Measurements from ENCODE around the gene SURF4. TPM values are rescaled to one million over a fixed set of nuclear protein-coding genes. Genes with fewer than 3 reads are reported as not detected.

The SURF4 gene
- polyA plus RNA-seq, 1 experiment: 296 TPM

- DNase-seq (ENCODE audit: low read depth, low spot score): no peak
- CTCF ChIA-PET: no interaction called here
- no peak within 1 kb of the TSS for H3K4me3 ChIP-seq (ENCODE audit: low read depth, low read length)
Observed at GRCh38 chr9:133421615-133422542, 46.0 kb upstream of the SURF4 start, which contains the start of gene ADAMTS13. ADAMTS13 (plus strand) TSS chr9:133422367; CDS start chr9:133422444, 77 bp downstream.

DNA sequence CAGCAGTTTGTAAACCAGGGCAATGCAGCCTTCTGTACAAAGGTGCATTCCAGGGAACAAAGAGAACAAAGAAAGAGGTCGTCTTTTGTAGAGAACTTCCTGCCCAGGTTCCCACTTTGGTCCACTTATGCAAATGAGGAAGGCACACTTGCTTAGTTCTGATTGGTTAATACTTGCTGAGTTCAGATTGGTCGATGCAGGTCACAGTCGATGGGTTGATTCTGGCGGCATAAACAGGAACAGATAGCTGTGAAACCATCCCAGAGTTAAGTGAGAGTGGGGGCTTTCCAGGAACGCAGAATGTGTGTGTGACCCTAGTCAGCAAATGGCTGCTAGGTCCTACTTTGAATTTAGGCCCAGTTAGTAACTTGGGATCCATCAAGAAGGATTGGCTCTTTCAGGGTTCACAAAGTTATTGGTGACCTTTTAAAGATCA, 44.5 kb upstream of the SURF4 start:
- Histone ChIP-seq H3K9me3 (ENCODE audit: control insufficient read depth, insufficient read depth, low read length) (peaks cover 2% of the 10 kb centered on the region; the same call in 1 of the 2 replicates), H3K27me3 (ENCODE audit: control insufficient read depth, insufficient read depth, low read length) (peaks cover 5% of the 10 kb centered on the region), H3K27ac (ENCODE audit: low read depth, low read length) (no peak overlapping the region), H3K4me3 (ENCODE audit: low read depth, low read length) (no peak overlapping the region)
- DNase-seq (ENCODE audit: low read depth, low spot score): no peak
- TF ChIP-seq CTCF (IDR thresholded peaks at IDR 0.05; ENCODE audit: low read depth, low read length): no peak
- ChIA-PET CTCF (no interaction called here), POLR2A (no interaction called here)

More at GRCh38 chr9:133421615-133422542, 46.0 kb upstream of the SURF4 start, which contains the start of gene ADAMTS13:
- POLR2A ChIA-PET: no interaction called here
- peak; percentile 35 for TF ChIP-seq CTCF (IDR thresholded peaks at IDR 0.05; ENCODE audit: low read depth, low read length)
- H3K27ac ChIP-seq (ENCODE audit: low read depth, low read length): no peak within 1 kb of the TSS
- peaks cover 12% of the 10 kb centered on the region for H3K27me3 ChIP-seq (ENCODE audit: control insufficient read depth, insufficient read depth, low read length)
- peaks cover 2% of the 10 kb centered on the region; the same call in 1 of the 2 replicates for H3K9me3 ChIP-seq (ENCODE audit: control insufficient read depth, insufficient read depth, low read length)

DNA sequence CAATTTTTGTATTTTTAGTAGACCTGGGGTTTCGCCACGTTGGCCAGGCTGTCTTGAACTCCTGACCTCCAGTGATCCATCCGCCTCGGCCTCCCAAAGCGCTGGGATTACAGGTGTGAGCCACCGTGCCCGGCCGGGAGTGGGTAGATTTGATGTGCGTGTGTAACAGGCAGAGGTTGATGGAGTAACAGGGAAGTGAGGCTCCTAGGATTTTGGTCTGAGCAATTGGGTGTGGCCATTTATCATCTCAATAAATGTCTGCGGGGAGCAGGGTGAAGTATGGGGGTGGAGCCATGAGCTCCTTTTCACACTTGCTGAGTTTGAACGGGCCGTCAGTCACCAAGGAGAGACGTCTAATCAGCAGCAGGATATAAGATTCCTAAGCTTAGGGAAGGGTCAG, 43.1 kb upstream of the SURF4 start:
- Histone ChIP-seq H3K9me3 (ENCODE audit: control insufficient read depth, insufficient read depth, low read length) (peaks cover 2% of the 10 kb centered on the region; the same call in 1 of the 2 replicates), H3K4me3 (ENCODE audit: low read depth, low read length) (peak overlapping the region; percentile 83; the same call in 1 of the 2 replicates), H3K27ac (ENCODE audit: low read depth, low read length) (no peak overlapping the region), H3K27me3 (ENCODE audit: control insufficient read depth, insufficient read depth, low read length) (no peaks in the 10 kb centered on the region)
- ChIA-PET CTCF (no interaction called here), POLR2A (interaction anchor here (0.6 to 1.2 kb wide), 3 partner anchors 9 to 45 kb away, joined by 3 read pairs; no protein-coding TSS in a partner anchor)
- TF ChIP-seq CTCF (IDR thresholded peaks at IDR 0.05; ENCODE audit: low read depth, low read length): no peak
- no peak for DNase-seq (ENCODE audit: low read depth, low spot score)

DNA sequence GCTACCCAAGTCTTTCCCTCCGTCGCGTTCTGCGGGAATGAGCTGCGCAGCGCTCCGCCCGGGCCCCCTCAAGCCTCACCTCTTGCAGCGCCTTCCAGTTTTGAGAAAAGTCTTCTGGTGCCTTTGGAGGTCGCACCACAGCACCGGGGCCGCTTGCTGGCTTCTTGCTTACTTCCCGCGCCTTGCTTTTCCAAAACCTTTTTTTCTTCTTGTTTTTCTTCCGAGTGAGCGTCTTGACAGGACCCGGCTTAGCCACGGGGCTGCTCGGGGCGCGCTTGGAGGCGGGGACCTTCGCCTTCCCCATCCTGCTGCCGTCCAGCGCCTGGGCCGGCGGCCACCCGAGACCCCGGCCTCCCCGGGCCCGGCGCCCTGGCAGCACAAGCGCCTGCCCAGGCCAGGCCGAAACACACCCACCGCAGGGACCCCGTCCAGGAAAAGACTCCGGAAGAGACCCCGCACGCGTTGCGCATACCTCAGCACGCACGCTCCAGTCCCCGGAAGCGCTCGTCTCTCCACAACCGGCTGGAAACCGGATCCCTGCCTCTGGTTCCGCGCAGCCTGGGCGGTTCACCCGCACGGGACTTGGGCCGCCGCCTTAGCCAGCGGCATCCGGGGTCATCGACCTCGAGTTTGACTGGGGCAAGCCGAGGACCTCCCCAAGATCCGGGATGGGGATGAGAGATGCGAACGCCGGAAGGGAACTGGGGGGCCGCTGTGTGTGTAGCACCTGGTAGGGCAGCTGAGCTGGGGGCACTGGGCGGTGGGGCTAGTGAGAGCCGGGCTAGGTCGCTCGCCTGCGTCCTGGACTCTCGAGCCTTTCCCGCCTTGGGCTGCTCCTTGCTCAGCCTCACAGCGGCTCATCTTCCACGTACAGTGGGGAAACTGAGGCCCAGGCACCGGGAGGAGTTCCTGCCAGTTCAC, 41.9 kb upstream of the SURF4 start, which contains the start of gene REXO4:
Gene REXO4, minus strand, starts transcription at position 470 of the 921 bp plus-strand sequence. Its CDS starts 166 bp downstream, at position 304.
- Histone ChIP-seq H3K27me3 (ENCODE audit: control insufficient read depth, insufficient read depth, low read length) (no peaks in the 10 kb centered on the region), H3K9me3 (ENCODE audit: control insufficient read depth, insufficient read depth, low read length) (peaks cover 2% of the 10 kb centered on the region; the same call in 1 of the 2 replicates), H3K4me3 (ENCODE audit: low read depth, low read length) (peak within 1 kb of the TSS; percentile 83), H3K27ac (ENCODE audit: low read depth, low read length) (peak within 1 kb of the TSS; percentile 86)
- CTCF ChIA-PET: interaction anchor here (1.9 kb wide), 1 partner anchor 69 kb away, joined by 8 read pairs; no protein-coding TSS in a partner anchor
- POLR2A ChIA-PET: interaction anchor here (0.6 to 1.2 kb wide), 4 partner anchors 10 to 328 kb away, joined by 3 to 9 read pairs (median 3); partner anchors contain the start of genes MED22, RPL7A, STKLD1 and SURF4
- DNase-seq (ENCODE audit: low read depth, low spot score): peak; percentile 61
- TF ChIP-seq CTCF (IDR thresholded peaks at IDR 0.05; ENCODE audit: low read depth, low read length): no peak
